ENCODE measurements around the gene EPS15. TPM values are rescaled to one million over a fixed set of nuclear protein-coding genes. Genes with fewer than 3 reads are reported as not detected.
"Not testable (repeated sequence)": the region's sequence is repeated elsewhere in the genome, so short reads cannot be mapped to it uniquely, and the experiment has no call there.

The EPS15 gene
- total and polyA plus RNA-seq, 10 of the 15 experiments (the other 5 are each of a cell fraction or from before 2014, with no cell fraction given) = 24.7 to 87.8 (median 56.3) TPM

DNA sequence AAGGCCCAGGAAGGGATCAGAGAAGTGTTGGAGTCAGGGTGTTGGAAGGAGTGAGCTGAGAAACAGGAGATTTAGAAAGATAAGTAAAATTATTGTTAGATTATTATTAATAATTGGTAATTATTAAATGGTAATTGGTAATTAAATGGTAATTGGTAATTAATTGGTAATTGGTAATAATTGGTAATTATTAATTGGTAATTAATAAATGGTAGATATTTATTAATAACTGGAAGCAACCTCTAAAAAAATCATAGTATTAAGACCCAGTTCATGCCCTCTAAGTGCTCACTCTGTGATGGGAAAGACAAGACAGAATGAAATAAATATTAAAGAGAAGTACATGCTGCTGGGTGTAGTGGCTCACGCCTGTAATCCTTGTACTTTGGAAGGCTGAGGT lies 13.8 kb upstream of the EPS15 start (continued):
- no peak for TF ChIP-seq ZNF592 (IDR thresholded peaks at IDR 0.05)
- no peak for TF ChIP-seq CUX1 (IDR thresholded peaks at IDR 0.05; ENCODE audit: insufficient replicate concordance, low read depth, low read length)
- TF ChIP-seq, protein P1, sequence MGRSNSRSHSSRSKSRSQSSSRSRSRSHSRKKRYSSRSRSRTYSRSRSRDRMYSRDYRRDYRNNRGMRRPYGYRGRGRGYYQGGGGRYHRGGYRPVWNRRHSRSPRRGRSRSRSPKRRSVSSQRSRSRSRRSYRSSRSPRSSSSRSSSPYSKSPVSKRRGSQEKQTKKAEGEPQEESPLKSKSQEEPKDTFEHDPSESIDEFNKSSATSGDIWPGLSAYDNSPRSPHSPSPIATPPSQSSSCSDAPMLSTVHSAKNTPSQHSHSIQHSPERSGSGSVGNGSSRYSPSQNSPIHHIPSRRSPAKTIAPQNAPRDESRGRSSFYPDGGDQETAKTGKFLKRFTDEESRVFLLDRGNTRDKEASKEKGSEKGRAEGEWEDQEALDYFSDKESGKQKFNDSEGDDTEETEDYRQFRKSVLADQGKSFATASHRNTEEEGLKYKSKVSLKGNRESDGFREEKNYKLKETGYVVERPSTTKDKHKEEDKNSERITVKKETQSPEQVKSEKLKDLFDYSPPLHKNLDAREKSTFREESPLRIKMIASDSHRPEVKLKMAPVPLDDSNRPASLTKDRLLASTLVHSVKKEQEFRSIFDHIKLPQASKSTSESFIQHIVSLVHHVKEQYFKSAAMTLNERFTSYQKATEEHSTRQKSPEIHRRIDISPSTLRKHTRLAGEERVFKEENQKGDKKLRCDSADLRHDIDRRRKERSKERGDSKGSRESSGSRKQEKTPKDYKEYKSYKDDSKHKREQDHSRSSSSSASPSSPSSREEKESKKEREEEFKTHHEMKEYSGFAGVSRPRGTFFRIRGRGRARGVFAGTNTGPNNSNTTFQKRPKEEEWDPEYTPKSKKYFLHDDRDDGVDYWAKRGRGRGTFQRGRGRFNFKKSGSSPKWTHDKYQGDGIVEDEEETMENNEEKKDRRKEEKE (IDR thresholded peaks at IDR 0.05) = no peak
- no peak for TF ChIP-seq MLLT1 (IDR thresholded peaks at IDR 0.05)
- no peak for TF ChIP-seq MAX (IDR thresholded peaks at IDR 0.05; ENCODE audit: low read depth, low read length)
- TF ChIP-seq NFYA (IDR thresholded peaks at IDR 0.05; ENCODE audit: borderline replicate concordance, low read depth, low read length) = no peak

DNA sequence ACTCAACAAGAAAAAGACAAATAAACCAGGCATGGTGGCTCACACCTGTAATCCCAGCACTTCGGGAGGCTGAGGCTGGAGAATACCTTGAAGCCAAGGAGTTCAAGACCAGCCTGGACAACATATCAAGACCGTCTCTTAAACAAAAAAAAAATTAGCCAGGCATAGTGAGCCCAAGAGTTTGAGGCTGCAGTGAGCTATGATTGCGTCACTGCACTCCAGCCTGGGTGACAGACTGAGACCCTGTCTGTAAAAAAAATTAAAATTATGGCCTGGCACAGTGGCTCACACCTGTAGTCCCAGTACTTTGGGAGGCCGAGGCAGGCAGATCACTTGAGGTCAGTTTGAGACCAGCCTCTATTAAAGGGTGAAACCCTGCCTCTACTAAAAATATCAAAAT lies 11.4 kb upstream of the EPS15 start:
- H3K27ac ChIP-seq (ENCODE audit: control insufficient read depth, insufficient read depth); H3K79me2 ChIP-seq (ENCODE audit: control insufficient read depth, insufficient read depth, low read length); intact Hi-C loops (cut with micrococcal nuclease; ENCODE audit: unreplicated experiment); H4K20me1 ChIP-seq (ENCODE audit: control insufficient read depth, insufficient read depth); BruUV-seq (replicated peaks); RAD21 ChIA-PET (ENCODE audit: unreplicated experiment); H3K36me3 ChIP-seq (ENCODE audit: control insufficient read depth in 2 of 2, insufficient read depth in 2 of 2, low read length in 1 of 2); FAIRE-seq; in situ Hi-C loops (cut with MboI); H2AFZ ChIP-seq (ENCODE audit: control insufficient read depth, low read depth, low read length); H3K27me3 ChIP-seq (replicated peaks in 1 of 2; ENCODE audit: control insufficient read depth in 2 of 2, insufficient read depth in 2 of 2, low read length in 1 of 2); ATAC-seq; H3K9ac ChIP-seq (ENCODE audit: control insufficient read depth, insufficient read depth, low read length); H3K4me2 ChIP-seq (ENCODE audit: control insufficient read depth, insufficient read depth); SMC1A ChIA-PET (ENCODE audit: uncharacterized antibody, unreplicated experiment); DNase-seq (ENCODE audit: low read depth, low spot score); H3K4me3 ChIP-seq; H3K9me3 ChIP-seq (replicated peaks; ENCODE audit: control insufficient read depth, insufficient read depth, low read length): not testable (repeated sequence)
- ChIA-PET POLR2A (interaction anchor here (0.6 kb wide), 1 partner anchor 344 kb away, joined by 3 read pairs; no protein-coding TSS in a partner anchor), CTCF (interaction anchor here (1.5 kb wide), 1 partner anchor 88 kb away, joined by 3 read pairs; no protein-coding TSS in a partner anchor)
- WGBS (ENCODE audit: insufficient coverage, insufficient replicate concordance, low lambda C conversion rate, missing lambda C conversion rate) = 97% methylated on average over 4 of the region's 4 CpGs
- peaks cover 11% of the 10 kb centered on the region for H3K4me1 ChIP-seq (ENCODE audit: control insufficient read depth, insufficient read depth, low read length)
